ENCODE data around the gene VASH2.

VASH2 gene

GRCh38 chr1:212994926-212995325 is 44.6 kb downstream of the VASH2 start:
- TF ChIP-seq SUZ12 (IDR thresholded peaks at IDR 0.05; ENCODE audit: extremely low read depth, insufficient read depth, insufficient read length), result no peak
- no peak for TF ChIP-seq YY1 (IDR thresholded peaks at IDR 0.05; ENCODE audit: insufficient read depth, insufficient read length)
- TF ChIP-seq ZNF274 (IDR thresholded peaks at IDR 0.05; ENCODE audit: low read depth, low read length), result no peak
- Histone ChIP-seq H3K9ac (ENCODE audit: insufficient read length, low read depth) (no peak overlapping the region), H3K4me1 (ENCODE audit: insufficient read depth, insufficient read length) (no peaks in the 10 kb centered on the region), H3K27me3 (ENCODE audit: insufficient read depth, insufficient read length) (no peaks in the 10 kb centered on the region), H3K36me3 (ENCODE audit: insufficient read depth, insufficient read length, low read length) (peaks cover 60% of the 10 kb centered on the region), H3K9me3 (ENCODE audit: insufficient read depth, low read length) (no peaks in the 10 kb centered on the region), H3K4me3 (ENCODE audit: insufficient read length, low read depth) (no peak overlapping the region)
- DNase-seq (ENCODE audit: low read depth, low spot score), result no peak

GRCh38 chr1:213003256-213003655 is 52.9 kb downstream of the VASH2 start:
- Histone ChIP-seq H3K9me3 (ENCODE audit: insufficient read depth, low read length) (no peaks in the 10 kb centered on the region), H3K4me1 (ENCODE audit: insufficient read depth, insufficient read length) (no peaks in the 10 kb centered on the region), H3K4me3 (ENCODE audit: insufficient read length, low read depth) (no peak overlapping the region), H3K27me3 (ENCODE audit: insufficient read depth, insufficient read length) (no peaks in the 10 kb centered on the region), H3K9ac (ENCODE audit: insufficient read length, low read depth) (no peak overlapping the region), H3K36me3 (ENCODE audit: insufficient read depth, insufficient read length, low read length) (peaks cover 76% of the 10 kb centered on the region)
- no peak for DNase-seq (ENCODE audit: low read depth, low spot score)
- no peak for TF ChIP-seq SUZ12 (IDR thresholded peaks at IDR 0.05; ENCODE audit: extremely low read depth, insufficient read depth, insufficient read length)
- no peak for TF ChIP-seq YY1 (IDR thresholded peaks at IDR 0.05; ENCODE audit: insufficient read depth, insufficient read length)
- no peak for TF ChIP-seq ZNF274 (IDR thresholded peaks at IDR 0.05; ENCODE audit: low read depth, low read length)

DNA sequence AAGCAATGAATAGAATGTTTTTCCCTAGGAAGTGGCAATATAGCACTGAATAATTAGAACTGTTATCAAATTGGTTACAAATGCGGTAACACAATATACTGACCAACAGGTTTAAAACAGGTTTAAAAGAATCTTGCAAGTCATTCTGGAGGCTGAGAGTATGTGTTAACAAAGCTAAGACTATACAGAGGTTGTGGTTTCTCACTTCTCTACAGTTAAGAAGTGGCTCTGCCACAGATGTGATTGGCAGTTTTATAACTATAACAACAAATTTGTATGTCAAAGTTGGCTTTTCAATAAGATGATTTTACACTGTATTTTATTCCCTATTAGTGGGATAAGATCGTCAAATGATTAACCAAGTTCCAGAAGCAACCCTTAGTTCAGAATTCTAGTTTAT is 58.2 kb downstream of the VASH2 start:
- H3K9ac ChIP-seq (ENCODE audit: insufficient read length, low read depth), result no peak overlapping the region
- TF ChIP-seq SUZ12 (IDR thresholded peaks at IDR 0.05; ENCODE audit: extremely low read depth, insufficient read depth, insufficient read length), result no peak
- no peak for TF ChIP-seq YY1 (IDR thresholded peaks at IDR 0.05; ENCODE audit: insufficient read depth, insufficient read length)
- TF ChIP-seq ZNF274 (IDR thresholded peaks at IDR 0.05; ENCODE audit: low read depth, low read length), result no peak
- H3K4me3 ChIP-seq (ENCODE audit: insufficient read length, low read depth), result no peak overlapping the region
- peaks cover 70% of the 10 kb centered on the region for H3K36me3 ChIP-seq (ENCODE audit: insufficient read depth, insufficient read length, low read length)
- H3K27me3 ChIP-seq (ENCODE audit: insufficient read depth, insufficient read length), result no peaks in the 10 kb centered on the region
- no peaks in the 10 kb centered on the region for H3K9me3 ChIP-seq (ENCODE audit: insufficient read depth, low read length)
- no peaks in the 10 kb centered on the region for H3K4me1 ChIP-seq (ENCODE audit: insufficient read depth, insufficient read length)
- DNase-seq (ENCODE audit: low read depth, low spot score), result no peak

GRCh38 chr1:213014642-213015041 is 64.3 kb downstream of the VASH2 start:
- Histone ChIP-seq H3K4me3 (ENCODE audit: insufficient read length, low read depth) (peak overlapping the region; percentile 94), H3K9me3 (ENCODE audit: insufficient read depth, low read length) (no peaks in the 10 kb centered on the region), H3K27me3 (ENCODE audit: insufficient read depth, insufficient read length) (no peaks in the 10 kb centered on the region), H3K36me3 (ENCODE audit: insufficient read depth, insufficient read length, low read length) (peaks cover 24% of the 10 kb centered on the region), H3K9ac (ENCODE audit: insufficient read length, low read depth) (peak overlapping the region; percentile 97), H3K4me1 (ENCODE audit: insufficient read depth, insufficient read length) (no peaks in the 10 kb centered on the region)
- no peak for DNase-seq (ENCODE audit: low read depth, low spot score)
- TF ChIP-seq ZNF274 (IDR thresholded peaks at IDR 0.05; ENCODE audit: low read depth, low read length), result no peak
- TF ChIP-seq YY1 (IDR thresholded peaks at IDR 0.05; ENCODE audit: insufficient read depth, insufficient read length), result no peak
- TF ChIP-seq SUZ12 (IDR thresholded peaks at IDR 0.05; ENCODE audit: extremely low read depth, insufficient read depth, insufficient read length), result no peak

DNA sequence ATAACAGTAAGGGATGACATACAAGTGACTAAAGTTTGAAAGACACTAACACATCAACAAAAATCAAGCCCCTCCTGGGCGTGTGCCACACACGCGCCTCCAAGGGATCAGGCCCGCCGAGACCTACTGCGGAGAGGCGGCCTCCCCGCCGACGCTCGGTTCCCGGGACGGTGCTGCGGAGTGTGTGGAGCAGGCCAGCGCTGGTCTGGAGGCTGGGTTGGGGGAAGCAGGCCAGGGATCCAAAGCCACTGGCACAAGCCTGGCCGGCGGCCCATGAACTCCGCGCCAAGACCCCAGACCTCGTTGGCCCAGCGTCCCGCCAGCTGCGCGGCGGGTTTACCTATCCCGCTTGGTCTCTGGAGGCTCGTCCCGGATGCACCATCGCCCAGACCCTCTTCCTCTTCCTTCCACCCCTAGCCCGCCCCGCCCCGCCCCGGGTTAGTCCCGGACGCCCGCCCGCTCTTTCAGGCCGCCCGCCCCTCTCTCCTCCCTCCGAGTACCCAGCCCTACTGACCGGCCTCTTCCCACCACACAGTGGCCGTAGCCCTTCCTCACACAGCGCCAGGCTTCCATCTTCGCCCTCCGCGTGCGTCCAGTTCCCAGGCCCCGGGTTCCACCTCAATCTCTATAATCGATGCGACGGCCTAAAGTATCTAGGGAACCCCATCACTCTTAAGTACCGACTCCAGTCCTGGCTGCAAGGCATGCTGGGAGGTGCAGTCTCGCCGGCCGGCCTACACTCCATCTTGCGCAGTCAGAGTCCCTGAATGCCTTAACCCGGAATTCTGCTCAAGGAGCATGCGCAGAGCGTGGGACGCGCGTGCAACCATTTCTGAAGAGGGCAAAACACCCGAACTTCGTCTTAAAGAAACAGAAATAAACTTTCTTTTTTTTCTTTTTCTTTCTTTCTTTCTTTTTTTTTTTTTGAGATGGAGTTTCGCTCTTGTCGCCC is 65.0 kb downstream of the VASH2 start, which contains the start of gene ANGEL2:
TSS of gene ANGEL2 (minus strand) at position 769 of the 952 bp plus-strand sequence. CDS start at position 573, 196 bp downstream.
- peaks cover 24% of the 10 kb centered on the region for H3K36me3 ChIP-seq (ENCODE audit: insufficient read depth, insufficient read length, low read length)
- H3K4me3 ChIP-seq (ENCODE audit: insufficient read length, low read depth), result peak within 1 kb of the TSS; percentile 94
- no peaks in the 10 kb centered on the region for H3K27me3 ChIP-seq (ENCODE audit: insufficient read depth, insufficient read length)
- DNase-seq (ENCODE audit: low read depth, low spot score), result peak; percentile 99
- TF ChIP-seq SUZ12 (IDR thresholded peaks at IDR 0.05; ENCODE audit: extremely low read depth, insufficient read depth, insufficient read length) (no peak), ZNF274 (IDR thresholded peaks at IDR 0.05; ENCODE audit: low read depth, low read length) (no peak), YY1 (IDR thresholded peaks at IDR 0.05; ENCODE audit: insufficient read depth, insufficient read length) (peak; percentile 95)
- no peaks in the 10 kb centered on the region for H3K4me1 ChIP-seq (ENCODE audit: insufficient read depth, insufficient read length)
- no peaks in the 10 kb centered on the region for H3K9me3 ChIP-seq (ENCODE audit: insufficient read depth, low read length)
- peak within 1 kb of the TSS; percentile 97 for H3K9ac ChIP-seq (ENCODE audit: insufficient read length, low read depth)

DNA sequence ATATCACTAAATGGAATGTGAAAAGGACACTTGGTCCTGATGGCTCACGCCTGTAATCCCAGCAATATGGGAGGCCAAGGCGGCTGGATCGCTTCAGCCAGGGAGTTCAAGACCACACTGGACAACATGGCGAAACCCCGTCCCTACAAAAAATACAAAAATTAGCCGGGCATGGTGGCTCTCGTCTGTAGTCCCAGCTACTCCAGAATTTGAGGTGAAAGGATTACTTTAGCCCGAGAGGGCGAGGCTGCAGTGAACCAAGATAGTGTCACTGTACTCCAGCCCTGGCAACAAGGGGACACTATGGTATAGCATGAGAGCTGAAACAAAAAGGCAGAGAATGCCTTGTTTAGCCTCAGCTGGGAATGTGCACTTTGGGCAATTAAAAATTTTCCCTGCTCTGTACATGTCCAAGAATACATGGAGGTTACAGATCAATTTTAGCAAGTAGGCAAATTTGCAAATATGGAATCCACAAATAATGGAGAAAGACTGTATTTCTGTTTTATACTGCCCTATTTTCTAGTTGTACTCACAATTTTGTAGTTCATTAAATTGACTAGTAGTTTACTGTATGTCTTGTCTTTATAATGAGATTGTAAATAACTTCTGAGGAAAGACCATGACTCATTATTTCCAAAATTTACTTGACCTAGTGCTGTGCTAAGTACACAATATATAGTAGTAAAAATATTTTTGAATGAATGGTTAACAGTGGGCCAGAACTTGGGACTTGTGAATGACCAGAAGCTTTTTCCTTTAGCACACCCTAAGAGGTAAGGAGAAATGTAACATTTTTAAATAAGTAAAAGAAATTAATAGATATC is 67.3 kb downstream of the VASH2 start:
- H3K27me3 ChIP-seq (ENCODE audit: insufficient read depth, insufficient read length), result no peaks in the 10 kb centered on the region
- no peaks in the 10 kb centered on the region for H3K4me1 ChIP-seq (ENCODE audit: insufficient read depth, insufficient read length)
- DNase-seq (ENCODE audit: low read depth, low spot score), result no peak
- no peaks in the 10 kb centered on the region for H3K9me3 ChIP-seq (ENCODE audit: insufficient read depth, low read length)
- H3K36me3 ChIP-seq (ENCODE audit: insufficient read depth, insufficient read length, low read length), result peaks cover 6% of the 10 kb centered on the region
- H3K4me3 ChIP-seq (ENCODE audit: insufficient read length, low read depth), result no peak overlapping the region
- no peak overlapping the region for H3K9ac ChIP-seq (ENCODE audit: insufficient read length, low read depth)
- TF ChIP-seq YY1 (IDR thresholded peaks at IDR 0.05; ENCODE audit: insufficient read depth, insufficient read length), result no peak
- no peak for TF ChIP-seq SUZ12 (IDR thresholded peaks at IDR 0.05; ENCODE audit: extremely low read depth, insufficient read depth, insufficient read length)
- no peak for TF ChIP-seq ZNF274 (IDR thresholded peaks at IDR 0.05; ENCODE audit: low read depth, low read length)
